Neuronal stem cell (in vitro differentiated cells): ENCODE data around the gene ABLIM2.

Source experiments
- DNase-seq: peaks from one replicate; pipeline ENCODE4 v3.0.0-alpha.2; 2013; ENCODE audit warnings: low spot score
- H2AFZ ChIP-seq: one replicate; pipeline ENCODE4 v1.6.1; 2013; ENCODE audit warnings: mild to moderate bottlenecking, low read length, inconsistent platforms
- H2AK5ac ChIP-seq: 2 replicates; pipeline ENCODE4 v1.6.1; 2013; ENCODE audit warnings: low read depth, mild to moderate bottlenecking, inconsistent platforms, low read length, moderate library complexity, mixed read lengths
- H2BK120ac ChIP-seq: 2 replicates; pipeline ENCODE4 v1.6.1; 2013; ENCODE audit warnings: low read depth, mild to moderate bottlenecking, inconsistent platforms, low read length, moderate library complexity, mixed read lengths
- H2BK12ac ChIP-seq: one replicate; pipeline ENCODE4 v1.6.1; 2013; ENCODE audit warnings: low read length, inconsistent platforms
- H2BK15ac ChIP-seq: 2 replicates; pipeline ENCODE4 v1.6.1; 2013; ENCODE audit warnings: mild to moderate bottlenecking, low read length, inconsistent platforms, mixed read lengths
- H2BK5ac ChIP-seq: one replicate; pipeline ENCODE4 v1.6.1; 2013; ENCODE audit warnings: inconsistent platforms, mild to moderate bottlenecking, low read length, moderate library complexity
- H3K14ac ChIP-seq: one replicate; pipeline ENCODE4 v1.6.1; 2013; ENCODE audit warnings: low read length, inconsistent platforms
- H3K18ac ChIP-seq: 2 replicates; pipeline ENCODE4 v1.6.1; 2013; ENCODE audit warnings: low read length, inconsistent platforms
- H3K23ac ChIP-seq: 2 replicates; pipeline ENCODE4 v1.6.1; 2013; ENCODE audit warnings: low read depth, mild to moderate bottlenecking, mixed read lengths, low read length, inconsistent platforms; ENCODE audit not compliant: poor library complexity
- H3K27ac ChIP-seq: replicated peaks from 3 replicates; pipeline ENCODE4 v1.5.1; 2013; ENCODE audit warnings: low read length, inconsistent platforms
- H3K27me3 ChIP-seq, 3 experiments: 2 replicates each; pipeline ENCODE4 v1.6.1; 2013; ENCODE audit warnings: low read length in 3 of 3, mild to moderate bottlenecking in 2 of 3, inconsistent platforms in 1 of 3, low read depth in 1 of 3, mixed read lengths in 1 of 3, moderate library complexity in 1 of 3; ENCODE audit not compliant: control insufficient read depth in 3 of 3, insufficient read depth in 3 of 3
- H3K36me3 ChIP-seq, 2 donors: replicated peaks in 1 of 2; 2 replicates each; pipeline ENCODE4 v1.6.1; 2013; ENCODE audit warnings: low read length in 2 of 2; ENCODE audit not compliant: control insufficient read depth in 2 of 2, insufficient read depth in 2 of 2
- H3K4ac ChIP-seq: 2 replicates; pipeline ENCODE4 v1.6.1; 2013; ENCODE audit warnings: inconsistent platforms, mild to moderate bottlenecking, low read length, moderate library complexity
- H3K4me1 ChIP-seq, 2 donors: 1 replicate in 1 of 2; 2 replicates in 1 of 2; pipeline ENCODE4 v1.6.1; 2013; ENCODE audit warnings: low read length in 2 of 2, low read depth in 1 of 2; ENCODE audit not compliant: control insufficient read depth in 2 of 2, insufficient read depth in 1 of 2
- H3K4me2 ChIP-seq: one replicate; pipeline ENCODE4 v1.6.1; 2013; ENCODE audit warnings: mild to moderate bottlenecking, low read length, inconsistent platforms; ENCODE audit not compliant: insufficient read depth, poor library complexity, severe bottlenecking
- H3K4me3 ChIP-seq, 2 donors: 2 replicates each; pipeline ENCODE4 v1.5.1; 2013; ENCODE audit warnings: low read length in 2 of 2, mild to moderate bottlenecking in 2 of 2, inconsistent platforms in 1 of 2, moderate library complexity in 1 of 2
- H3K79me1 ChIP-seq: one replicate; pipeline ENCODE4 v1.6.1; 2013; ENCODE audit warnings: low read depth, mild to moderate bottlenecking, inconsistent platforms, low read length, moderate library complexity
- H3K9ac ChIP-seq: one replicate; pipeline ENCODE4 v1.6.1; 2013; ENCODE audit warnings: mild to moderate bottlenecking, low read depth, low read length, inconsistent platforms; ENCODE audit not compliant: poor library complexity
- H3K9me3 ChIP-seq, 2 donors: replicated peaks in 1 of 2; 2 replicates each; pipeline versions ENCODE3 to v1.6.1; 2013; ENCODE audit warnings: low read length in 2 of 2, mild to moderate bottlenecking in 2 of 2, inconsistent platforms in 1 of 2, low read depth in 1 of 2, mixed read lengths in 1 of 2, moderate library complexity in 1 of 2; ENCODE audit not compliant: control insufficient read depth in 2 of 2, insufficient read depth in 1 of 2
- H4K8ac ChIP-seq: one replicate; pipeline ENCODE4 v1.6.1; 2013; ENCODE audit warnings: low read depth, mild to moderate bottlenecking, inconsistent platforms, low read length, moderate library complexity
- H4K91ac ChIP-seq: one replicate; pipeline ENCODE4 v1.6.1; 2013; ENCODE audit warnings: low read length, low read depth, mild to moderate bottlenecking, inconsistent platforms; ENCODE audit not compliant: poor library complexity
- WGBS, 2 donors: extraction: QIAGEN DNeasy Blood & Tissue Kit; methylation state at CpG; one replicate each; pipeline ENCODE4 v1.1.7; 2013; ENCODE audit warnings: missing lambda C conversion rate in 2 of 2, mixed read lengths in 1 of 2; ENCODE audit not compliant: insufficient read length in 2 of 2, insufficient replicate concordance in 1 of 2; ENCODE audit errors: extremely low coverage in 2 of 2; 5-methylcytosine and 5-hydroxymethylcytosine counted together

The ABLIM2 gene

GRCh38 chr4:8030121-8030781 lies 128.4 kb downstream of the ABLIM2 start:
- Histone ChIP-seq H3K9me3 (peaks cover 0 to 4% of the 10 kb centered on the region in 2 donors), H3K27me3 (no peaks in the 10 kb centered on the region), H2BK12ac (peak overlapping the region; percentile 86), H3K4ac (peak overlapping the region; percentile 26), H3K4me3 (no peak overlapping the region), H3K14ac (peak overlapping the region; percentile 14), H3K23ac (peak overlapping the region; percentile 43), H2BK5ac (peak overlapping the region; percentile 42), H3K36me3 (no peaks in the 10 kb centered on the region), H3K9ac (no peak overlapping the region), H3K79me1 (peaks cover 4% of the 10 kb centered on the region), H2AFZ (no peak overlapping the region), H3K27ac (no peak overlapping the region), H2BK15ac (peak overlapping the region; percentile 78), H4K8ac (no peak overlapping the region), H4K91ac (no peak overlapping the region), H2BK120ac (no peak overlapping the region), H3K18ac (peak overlapping the region; percentile 77), H3K4me1 (peaks cover 0 to 8% of the 10 kb centered on the region in 2 donors), H2AK5ac (peak overlapping the region; percentile 78), H3K4me2 (no peak overlapping the region)
- no CpG with 5 or more reads among the region's 22 CpGs for WGBS, 2 donors
- no peak for DNase-seq

DNA sequence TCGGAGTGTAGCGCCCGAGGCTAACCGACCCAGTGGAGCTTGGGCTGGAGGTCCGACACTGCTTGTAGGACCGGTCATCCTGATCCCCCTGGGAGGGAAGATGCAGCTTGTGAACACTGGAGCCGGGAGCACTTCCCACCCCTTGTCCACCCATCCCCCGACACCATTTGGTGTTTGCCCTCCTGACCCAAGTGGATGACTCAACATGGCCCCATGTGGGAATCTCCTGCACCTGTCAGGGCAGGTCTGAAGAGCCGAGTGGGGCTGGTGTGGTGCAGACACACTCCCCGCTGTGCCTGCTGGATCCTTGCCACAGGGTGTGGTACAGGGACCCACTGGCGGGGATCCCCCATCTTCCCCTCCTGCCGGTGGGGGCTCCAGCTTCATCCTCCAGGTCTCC lies 128.9 kb downstream of the ABLIM2 start:
- no CpG with 5 or more reads among the region's 12 CpGs for WGBS, 2 donors
- Histone ChIP-seq H3K14ac (no peak overlapping the region), H3K79me1 (peaks cover 4% of the 10 kb centered on the region), H4K8ac (no peak overlapping the region), H3K4ac (no peak overlapping the region), H3K27ac (no peak overlapping the region), H2BK120ac (no peak overlapping the region), H2AFZ (no peak overlapping the region), H3K9ac (no peak overlapping the region), H2BK12ac (no peak overlapping the region), H3K23ac (no peak overlapping the region), H3K4me2 (no peak overlapping the region), H3K4me1 (peaks cover 0 to 8% of the 10 kb centered on the region in 2 donors), H2AK5ac (peak overlapping the region; percentile 78), H3K9me3 (peaks cover 0 to 4% of the 10 kb centered on the region in 2 donors), H2BK5ac (peak overlapping the region; percentile 42), H3K18ac (peak overlapping the region; percentile 77), H3K27me3 (no peaks in the 10 kb centered on the region), H3K36me3 (no peaks in the 10 kb centered on the region), H2BK15ac (peak overlapping the region; percentile 78), H4K91ac (no peak overlapping the region), H3K4me3 (no peak overlapping the region)
- no peak for DNase-seq

DNA sequence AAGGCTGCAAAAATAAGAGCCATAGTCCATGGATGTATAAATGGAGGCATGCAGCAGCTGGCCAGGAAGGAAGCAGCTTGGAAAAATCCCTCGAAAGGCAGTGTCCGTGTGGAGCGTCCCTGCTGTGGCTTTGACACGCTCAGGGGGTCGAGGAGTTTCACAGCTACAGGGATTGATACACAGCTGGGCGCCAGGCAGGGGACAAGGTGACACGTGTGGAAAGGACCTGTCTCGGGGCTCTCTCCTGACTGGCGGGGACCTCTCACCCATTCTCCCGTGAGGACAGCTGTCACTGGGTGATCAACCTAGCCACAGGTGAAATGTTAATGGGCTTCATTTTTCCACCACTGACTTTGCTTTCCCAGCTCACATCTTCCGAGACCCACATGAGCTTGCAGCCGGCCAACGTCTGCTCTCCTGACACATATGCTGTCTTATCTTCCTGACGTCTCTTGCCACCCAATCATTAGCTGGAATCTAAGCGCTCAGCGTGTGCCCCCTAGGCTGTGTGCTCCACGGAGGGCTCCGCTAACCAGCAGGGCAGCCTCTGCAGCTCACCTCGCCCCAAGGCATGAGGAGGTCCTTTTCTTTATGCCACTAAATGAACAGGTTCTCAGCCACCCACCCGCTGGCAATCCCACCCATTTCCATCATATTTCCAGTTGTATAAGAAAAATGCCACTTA lies 129.6 kb downstream of the ABLIM2 start:
- no peak overlapping the region for H3K14ac ChIP-seq
- H2AK5ac ChIP-seq = no peak overlapping the region
- H3K27ac ChIP-seq = no peak overlapping the region
- H3K9ac ChIP-seq = no peak overlapping the region
- no peak overlapping the region for H3K23ac ChIP-seq
- peaks cover 0 to 8% of the 10 kb centered on the region in 2 donors for H3K4me1 ChIP-seq
- no peak overlapping the region for H3K18ac ChIP-seq
- peaks cover 4% of the 10 kb centered on the region for H3K79me1 ChIP-seq
- H3K9me3 ChIP-seq = peaks cover 0 to 2% of the 10 kb centered on the region in 2 donors
- H3K4me3 ChIP-seq = no peak overlapping the region
- WGBS, 2 donors = no CpG with 5 or more reads among the region's 20 CpGs
- H2BK120ac ChIP-seq = no peak overlapping the region
- no peak for DNase-seq
- no peak overlapping the region for H2BK5ac ChIP-seq
- H4K91ac ChIP-seq = no peak overlapping the region
- no peaks in the 10 kb centered on the region for H3K36me3 ChIP-seq
- H3K27me3 ChIP-seq = no peaks in the 10 kb centered on the region
- no peak overlapping the region for H4K8ac ChIP-seq
- no peak overlapping the region for H3K4ac ChIP-seq
- H2BK12ac ChIP-seq = no peak overlapping the region
- no peak overlapping the region for H2BK15ac ChIP-seq
- H3K4me2 ChIP-seq = no peak overlapping the region
- H2AFZ ChIP-seq = no peak overlapping the region

DNA sequence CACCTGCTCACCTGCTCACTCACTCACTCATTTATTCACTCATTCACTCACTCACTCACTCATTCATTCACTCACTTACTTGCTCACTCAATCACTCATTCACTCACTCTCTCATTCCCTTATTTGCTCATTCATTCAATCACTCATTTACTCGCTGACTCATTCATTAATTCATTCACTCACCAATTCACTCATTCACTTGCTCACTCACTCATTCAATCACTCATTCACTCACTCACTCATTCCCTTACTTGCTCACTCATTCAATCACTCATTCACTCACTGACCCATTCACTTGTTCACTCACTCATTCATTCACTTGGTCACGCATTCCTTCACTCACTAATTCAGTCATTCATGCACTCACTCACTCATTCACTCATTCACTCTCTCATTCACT lies 130.2 kb downstream of the ABLIM2 start:
- Histone ChIP-seq H3K27ac (no peak overlapping the region), H2BK120ac (no peak overlapping the region), H2AK5ac (no peak overlapping the region), H3K14ac (no peak overlapping the region), H3K4ac (no peak overlapping the region), H2AFZ (no peak overlapping the region), H3K23ac (no peak overlapping the region), H2BK15ac (no peak overlapping the region), H3K79me1 (peaks cover 4% of the 10 kb centered on the region), H2BK12ac (no peak overlapping the region), H3K27me3 (peaks cover 0 to 2% (median 0%) of the 10 kb centered on the region in 3 experiments), H3K4me1 (peaks cover 0 to 8% of the 10 kb centered on the region in 2 donors), H3K4me3 (no peak overlapping the region), H3K36me3 (no peaks in the 10 kb centered on the region), H3K9me3 (peaks cover 0 to 2% of the 10 kb centered on the region in 2 donors), H4K8ac (no peak overlapping the region), H2BK5ac (no peak overlapping the region), H4K91ac (no peak overlapping the region), H3K4me2 (no peak overlapping the region), H3K9ac (no peak overlapping the region), H3K18ac (no peak overlapping the region)
- no peak for DNase-seq
- 100% methylated on average over 1 of the region's 2 CpGs; no CpG with 5 or more reads in 1 of the 2 donors for WGBS, 2 donors
